OCI-M1 (cell line): ENCODE measurements around the gene GRIN2C.

Experiments used
- DNase-seq: peaks from one replicate; lab custom pipeline; 2025; lab: John Stamatoyannopoulos, UW

The GRIN2C gene

GRCh38 chr17:74846621-74847020, 13.1 kb downstream of the GRIN2C start:
- no peak for DNase-seq

GRCh38 chr17:74843352-74843627, 16.4 kb downstream of the GRIN2C start:
- no peak for DNase-seq

GRCh38 chr17:74842599-74843351, 16.9 kb downstream of the GRIN2C start:
- peak; percentile 59 for DNase-seq

DNA sequence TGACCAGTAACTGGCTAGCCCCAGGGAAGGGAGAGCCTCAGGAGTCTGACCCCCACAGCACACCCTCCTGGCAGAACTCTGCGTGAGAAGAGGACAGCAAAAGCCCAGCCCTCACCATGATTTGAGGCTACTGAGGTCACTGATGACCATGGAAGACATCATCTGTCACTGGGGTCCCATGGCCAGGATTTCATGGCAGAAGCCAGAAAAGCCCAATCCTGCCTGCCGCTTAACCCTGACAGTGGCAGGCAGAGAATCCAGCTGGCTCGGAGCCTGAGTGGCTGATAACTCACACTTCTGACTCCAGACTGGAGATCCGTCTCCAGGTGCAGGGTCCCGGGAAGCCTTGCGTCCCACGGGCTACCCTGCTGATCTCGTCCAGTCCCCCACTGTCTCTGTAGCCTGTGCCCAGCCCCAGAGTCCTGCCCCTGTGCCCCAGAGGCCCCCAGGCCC, 17.5 kb downstream of the GRIN2C start:
- DNase-seq: no peak

DNA sequence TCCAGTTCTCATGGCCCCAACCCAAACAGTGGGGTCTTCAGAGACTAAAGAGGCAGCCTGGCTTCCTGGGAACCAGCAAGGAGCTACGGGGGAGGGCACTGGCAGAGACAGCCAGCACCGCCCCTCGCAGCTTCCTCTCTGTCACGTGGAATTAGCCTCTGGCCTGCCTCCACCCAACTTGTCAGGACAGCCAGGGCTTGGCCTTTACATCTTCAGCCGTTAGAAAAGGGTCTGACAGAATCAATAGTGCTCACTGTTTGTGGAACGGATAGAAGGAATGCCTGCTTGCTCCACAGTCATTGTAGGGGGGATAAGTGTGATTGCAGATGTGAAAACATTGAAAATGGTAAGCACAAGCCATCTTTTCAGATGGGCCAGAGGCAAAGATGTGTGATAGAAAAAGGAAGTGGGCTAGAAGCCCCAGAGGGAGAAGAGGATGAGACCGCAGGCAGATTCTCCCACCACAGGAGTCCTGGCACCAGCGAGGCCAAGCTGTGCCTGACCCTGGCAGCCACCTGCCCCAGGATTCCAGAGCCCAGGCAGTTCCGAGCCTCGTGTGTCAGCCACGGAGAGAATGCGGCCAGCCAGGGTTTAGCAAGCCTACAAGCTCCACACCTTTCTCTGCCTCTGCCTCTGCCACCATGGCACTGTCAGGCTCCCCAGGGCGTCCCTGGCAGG, 18.6 kb downstream of the GRIN2C start:
- DNase-seq: peak; percentile 77

DNA sequence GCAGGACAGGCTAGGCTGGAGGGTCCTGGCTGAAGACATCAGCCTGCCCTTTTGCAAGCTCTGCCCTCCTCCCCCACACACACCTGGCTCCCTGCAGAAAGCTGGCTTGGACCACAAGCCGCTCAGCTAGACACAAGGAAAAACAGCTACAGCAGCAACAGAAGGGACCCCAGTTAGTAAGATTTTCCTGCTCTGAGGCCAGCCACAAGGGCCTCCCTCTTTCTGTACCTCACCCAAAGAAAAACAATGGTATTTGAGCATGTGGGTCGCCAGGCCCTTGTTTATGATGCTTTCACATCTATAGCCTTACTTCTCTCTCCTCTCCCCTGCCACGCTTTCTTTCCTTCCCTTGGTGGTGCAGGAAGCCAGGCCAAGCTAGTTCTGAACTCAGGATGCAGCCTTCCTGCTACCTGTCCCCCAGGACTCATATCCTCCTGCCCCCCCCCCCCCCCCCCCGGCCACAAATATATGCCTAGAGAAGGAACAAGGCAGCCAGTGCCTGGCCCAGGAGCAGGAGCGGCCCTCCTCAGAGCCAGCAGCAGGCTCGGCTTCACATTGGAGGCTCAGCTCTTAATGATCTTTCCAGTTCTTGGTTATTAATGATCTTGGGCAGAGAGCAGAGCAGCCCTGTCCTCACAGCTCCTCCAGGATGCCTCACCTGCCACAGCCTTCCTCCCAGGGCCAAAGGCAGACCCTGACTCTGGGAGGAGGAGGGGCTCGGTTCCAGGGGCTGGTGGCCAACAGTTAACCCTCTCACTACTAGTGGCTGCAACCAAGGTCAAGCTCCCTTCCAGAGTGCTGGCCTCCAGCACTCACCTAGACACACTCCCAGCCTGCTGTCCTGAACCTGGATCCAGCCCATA, 19.5 kb downstream of the GRIN2C start:
- no peak for DNase-seq

DNA sequence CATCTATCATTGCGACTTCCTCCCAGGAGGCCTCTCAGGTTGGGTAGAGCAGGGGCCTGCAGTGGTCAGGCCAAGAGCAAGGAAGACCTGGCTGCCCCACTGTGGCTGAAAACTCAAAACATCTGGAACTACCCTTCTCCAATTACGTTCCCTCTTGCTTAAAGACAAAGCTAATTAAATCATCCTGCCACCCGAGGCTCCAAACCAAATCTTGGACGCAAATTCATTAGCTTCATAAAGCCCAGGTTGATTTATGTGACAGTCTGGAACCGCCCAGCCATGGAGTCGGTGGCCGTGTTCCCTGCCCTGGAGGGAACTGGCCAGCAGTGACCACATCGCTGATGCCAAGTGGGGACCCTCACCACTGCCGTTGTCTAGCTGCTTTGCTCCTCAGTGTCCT, 21.4 kb downstream of the GRIN2C start:
- DNase-seq: no peak

- DNase-seq: no peak
Observed at GRCh38 chr17:74836691-74837467, 22.8 kb downstream of the GRIN2C start.

DNA sequence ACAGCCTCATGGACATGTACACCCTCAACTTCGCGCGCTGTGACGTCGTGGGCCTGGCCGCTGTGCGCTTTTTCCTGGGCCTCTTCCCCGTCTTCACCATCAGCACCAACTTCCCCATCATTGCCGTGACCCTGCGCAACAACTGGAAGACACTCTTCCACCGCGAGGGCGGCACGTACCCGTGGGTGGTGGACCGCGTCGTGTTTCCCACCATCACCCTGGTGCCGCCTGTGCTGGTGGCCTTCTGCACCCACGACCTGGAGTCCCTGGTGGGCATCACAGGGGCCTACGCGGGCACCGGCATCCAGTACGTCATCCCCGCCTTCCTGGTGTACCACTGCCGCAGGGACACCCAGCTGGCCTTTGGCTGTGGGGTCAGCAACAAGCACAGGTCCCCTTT, 23.5 kb downstream of the GRIN2C start:
- DNase-seq: no peak

DNA sequence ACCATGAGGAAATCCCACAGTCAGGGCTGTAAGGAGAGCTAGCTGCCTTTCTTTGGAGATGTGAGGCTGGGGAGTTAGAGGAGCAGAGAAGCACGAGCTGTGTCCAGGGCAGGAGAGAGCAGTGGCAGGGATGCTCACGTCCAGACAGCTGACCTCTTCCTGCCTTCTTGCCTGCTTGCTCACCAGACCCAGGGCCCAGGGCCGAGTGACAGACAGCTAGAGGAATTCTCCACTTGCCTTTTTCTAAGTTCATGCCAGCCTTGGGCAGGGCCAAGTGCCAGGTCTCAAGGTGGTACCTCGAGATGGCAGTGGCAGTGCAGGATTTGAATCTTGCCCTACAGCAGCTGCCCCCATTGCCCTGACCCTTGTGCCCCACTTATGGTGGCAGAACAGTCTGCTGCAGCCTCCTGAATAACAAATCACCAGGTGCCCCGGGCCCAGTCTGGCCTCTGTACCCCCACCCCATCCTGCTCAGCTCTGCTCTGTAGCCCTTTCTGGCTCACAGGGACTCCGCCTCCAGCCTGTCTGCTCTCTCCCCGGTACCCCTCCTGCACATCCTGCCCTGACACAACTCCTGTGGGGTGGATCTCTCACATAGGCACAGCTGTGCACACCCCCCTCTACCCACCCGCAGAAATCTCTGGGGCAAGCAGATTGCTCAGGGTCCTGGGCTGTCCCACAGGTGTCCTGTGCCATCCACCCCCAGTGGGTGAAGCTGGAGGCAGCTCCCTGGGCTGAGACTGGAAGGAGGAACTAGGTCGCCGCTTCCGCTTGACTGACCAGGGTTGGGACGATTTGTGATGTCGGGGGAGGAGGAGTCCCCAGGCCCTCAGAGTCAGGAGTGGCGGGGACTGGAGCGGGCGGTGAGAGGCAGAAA, 25.9 kb downstream of the GRIN2C start:
- peak; percentile 29 for DNase-seq

GRCh38 chr17:74832421-74832820, 27.3 kb downstream of the GRIN2C start:
- DNase-seq: no peak

DNA sequence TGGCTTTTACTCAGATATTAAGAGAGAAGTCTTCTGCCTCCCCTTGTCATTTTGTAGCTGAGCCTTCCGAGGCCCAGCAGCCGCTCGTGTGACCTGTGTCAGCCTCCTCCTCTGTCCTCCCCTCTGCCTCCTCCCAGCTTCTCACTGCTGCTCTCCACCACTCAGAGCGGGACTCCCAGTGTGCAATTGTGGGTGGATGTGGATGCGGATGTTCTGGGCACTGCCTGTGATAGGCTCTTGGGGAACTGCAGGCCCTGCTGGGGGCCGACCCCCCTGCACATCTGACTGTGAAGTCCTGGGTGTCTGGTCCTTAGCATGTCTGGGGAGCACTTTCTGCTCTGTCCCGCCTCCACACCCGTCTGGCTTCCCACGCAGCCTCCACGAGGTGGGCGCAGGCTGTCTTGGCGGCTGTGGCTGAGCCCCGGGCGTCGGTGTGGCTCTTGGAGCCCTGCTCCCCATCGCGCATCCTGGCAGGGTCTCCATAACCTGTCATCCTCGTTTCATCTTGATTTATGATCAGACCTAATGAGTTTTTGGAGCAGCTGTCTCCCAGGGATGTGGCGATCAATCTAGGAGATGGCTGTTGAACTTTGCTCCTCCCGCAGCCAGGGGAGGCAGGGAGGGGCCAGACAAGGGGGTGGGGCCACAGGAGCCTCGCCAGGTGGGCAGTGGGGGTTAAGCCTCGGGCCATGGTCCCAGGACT, 28.1 kb downstream of the GRIN2C start:
- DNase-seq: no peak

GRCh38 chr17:74830861-74831260, 28.8 kb downstream of the GRIN2C start:
- DNase-seq: no peak

DNA sequence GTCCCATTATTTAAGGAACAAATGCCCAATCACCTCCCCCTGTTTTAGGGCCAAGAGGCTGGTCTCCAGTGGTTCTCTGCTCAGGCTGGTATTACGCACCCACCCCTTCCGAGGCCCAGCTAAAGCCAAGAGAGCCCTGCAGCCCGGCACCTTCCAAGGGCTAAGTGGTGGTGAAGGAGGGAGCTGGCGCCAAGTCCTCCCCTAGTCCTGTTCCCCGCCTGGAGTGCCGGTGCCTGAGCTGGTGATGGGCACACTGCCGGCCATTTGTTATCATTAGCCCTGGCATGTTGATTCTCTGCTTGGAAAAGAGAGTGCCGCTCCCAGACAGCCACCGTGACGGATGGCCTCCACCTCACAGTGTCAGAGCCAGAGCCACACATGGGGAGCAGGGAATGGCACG, 31.9 kb downstream of the GRIN2C start:
- no peak for DNase-seq

- DNase-seq: no peak
Observed at GRCh38 chr17:74825952-74826719, 33.5 kb downstream of the GRIN2C start.

- no peak for DNase-seq
Observed at GRCh38 chr17:74824961-74825627, 34.6 kb downstream of the GRIN2C start.

DNA sequence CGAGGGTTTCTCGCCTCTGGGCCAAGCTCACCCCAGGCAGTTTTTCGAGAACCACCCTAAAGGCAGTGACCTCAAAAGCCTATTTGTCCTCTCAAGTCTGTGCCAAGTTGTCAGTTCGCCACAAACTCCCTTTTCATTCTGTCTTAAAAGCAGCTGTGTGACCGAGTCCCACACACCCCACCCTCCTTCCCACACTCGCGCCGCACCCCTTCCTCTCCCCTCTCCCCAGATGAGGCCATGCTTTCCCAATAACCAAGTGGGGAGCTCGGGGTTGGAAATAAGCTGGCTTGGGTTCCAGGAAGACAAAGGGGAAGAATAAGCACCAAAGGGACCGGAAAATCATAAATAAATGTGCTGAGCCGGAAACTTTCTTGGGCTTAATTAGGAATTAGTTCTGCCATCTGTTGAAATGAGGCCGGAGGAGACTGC, 36.7 kb downstream of the GRIN2C start:
- no peak for DNase-seq

DNA sequence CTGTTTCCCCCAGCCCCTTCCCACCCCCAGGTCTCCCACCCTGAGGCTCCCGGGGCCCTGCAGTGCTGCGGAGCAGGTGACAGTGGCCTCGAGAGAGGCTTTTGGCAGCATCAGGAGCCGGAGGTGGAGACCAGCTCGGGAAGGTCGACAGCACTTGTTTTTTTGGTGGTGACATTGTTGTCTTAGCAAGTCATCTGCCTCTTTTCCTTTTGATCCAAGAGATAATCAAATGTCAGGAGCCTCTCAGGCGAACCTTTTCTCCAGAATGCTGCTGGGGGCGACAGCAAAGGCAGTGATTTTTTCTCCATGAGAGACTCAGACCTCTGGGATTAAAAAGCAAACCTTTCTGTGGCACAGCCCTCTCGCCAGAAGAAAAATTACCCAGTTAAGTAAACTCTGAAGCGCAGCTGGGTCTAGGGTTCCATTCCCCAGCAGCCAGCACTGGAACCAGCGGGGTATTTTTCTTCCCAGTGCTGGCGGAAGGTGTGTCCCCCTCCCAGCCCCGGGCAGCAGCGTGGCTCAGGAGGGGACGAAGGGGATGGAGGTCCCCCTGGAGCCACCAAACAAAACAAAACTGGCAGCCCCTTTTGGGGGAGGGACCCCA, 37.2 kb downstream of the GRIN2C start:
- DNase-seq: no peak
